HG03571 (cell line): ENCODE data around the gene C5orf58.

Experiments used
- ATAC-seq: cut with Tn5 transposase; IDR thresholded peaks from one replicate; pipeline ENCODE4 v1.9.1; 2021; ENCODE audit not compliant: unreplicated experiment

Gene C5orf58

DNA sequence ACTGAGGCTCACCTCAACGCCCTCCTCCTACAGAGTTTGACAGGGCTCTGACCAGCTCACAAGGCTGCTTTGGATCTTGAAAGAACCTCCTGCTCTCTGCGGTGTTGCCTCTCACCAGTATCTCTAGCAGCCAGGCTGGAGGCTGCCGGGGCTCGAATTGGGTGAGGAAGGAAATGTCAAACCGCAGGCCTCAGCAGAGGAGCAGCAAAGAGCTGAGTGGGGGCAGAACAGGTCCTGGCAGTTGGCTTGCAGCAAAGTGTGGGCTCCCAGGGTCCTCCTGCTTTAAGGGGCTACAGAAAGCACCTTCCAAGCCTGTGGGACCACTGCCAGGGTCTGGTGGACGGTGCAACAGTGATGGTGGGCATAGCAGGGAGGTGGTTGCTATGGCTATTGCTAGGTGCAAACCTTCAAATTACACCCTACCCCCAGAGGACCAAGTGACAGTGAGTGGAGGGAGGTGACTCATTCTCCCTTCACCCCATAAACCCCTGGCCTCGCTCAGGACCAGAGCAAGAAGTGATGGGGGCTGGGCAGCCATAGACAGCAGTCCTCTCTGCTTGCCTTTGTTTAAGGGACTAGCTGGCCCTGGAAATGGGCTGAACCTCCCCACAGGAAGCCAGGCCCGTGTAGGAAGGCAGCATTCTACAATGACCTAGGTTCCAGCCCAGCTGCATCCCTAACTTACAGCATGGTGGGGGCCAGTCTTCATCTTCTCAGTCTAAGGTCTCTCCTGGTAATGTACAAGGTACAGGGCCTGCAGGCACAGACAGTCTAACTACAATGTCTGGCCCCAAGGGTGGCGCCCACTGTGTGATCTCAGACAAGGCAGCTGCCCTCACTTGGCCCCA, 46.0 kb downstream of the C5orf58 start:
- peak; percentile 83 for ATAC-seq

DNA sequence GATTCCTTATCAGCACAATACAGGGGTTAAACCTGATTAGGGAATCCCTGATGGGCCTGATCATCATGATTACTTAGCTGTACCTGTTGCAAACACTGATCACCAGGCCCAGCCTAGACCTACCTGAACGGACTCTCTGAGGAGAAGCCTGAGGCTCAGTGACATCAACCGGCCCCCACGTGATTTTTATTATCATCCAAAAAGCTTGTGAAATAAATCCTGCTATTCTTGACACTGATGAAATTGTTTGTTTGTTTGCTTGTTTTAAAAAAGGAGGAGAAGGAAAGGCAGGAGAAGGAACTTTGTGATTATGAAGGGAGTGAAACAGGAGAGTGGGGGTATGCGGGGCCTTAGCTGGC, 46.7 kb downstream of the C5orf58 start:
- no peak for ATAC-seq

DNA sequence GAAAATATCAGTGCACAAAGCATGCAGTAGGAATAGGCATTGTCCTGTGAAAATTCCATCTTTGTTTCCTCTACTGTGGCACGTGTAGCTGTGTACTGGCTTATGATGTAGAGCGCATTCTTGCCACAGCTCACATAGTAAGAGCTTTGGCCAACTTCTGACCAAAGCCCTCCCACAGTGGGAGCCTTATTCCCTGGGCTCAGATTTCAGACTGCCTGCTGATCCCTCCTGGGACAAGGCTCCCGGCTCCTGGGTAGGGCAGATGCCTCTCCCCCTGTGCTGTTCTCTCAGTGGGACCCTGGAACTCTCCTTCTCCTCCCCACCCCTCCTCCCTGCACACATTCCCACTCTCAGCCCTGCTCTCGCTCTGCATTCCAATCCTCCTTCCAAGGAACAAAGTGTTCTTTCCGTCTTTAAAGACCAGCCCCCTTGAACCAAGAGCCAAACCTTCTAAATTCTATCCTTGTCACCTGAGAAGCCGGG, 47.3 kb downstream of the C5orf58 start:
- no peak for ATAC-seq

DNA sequence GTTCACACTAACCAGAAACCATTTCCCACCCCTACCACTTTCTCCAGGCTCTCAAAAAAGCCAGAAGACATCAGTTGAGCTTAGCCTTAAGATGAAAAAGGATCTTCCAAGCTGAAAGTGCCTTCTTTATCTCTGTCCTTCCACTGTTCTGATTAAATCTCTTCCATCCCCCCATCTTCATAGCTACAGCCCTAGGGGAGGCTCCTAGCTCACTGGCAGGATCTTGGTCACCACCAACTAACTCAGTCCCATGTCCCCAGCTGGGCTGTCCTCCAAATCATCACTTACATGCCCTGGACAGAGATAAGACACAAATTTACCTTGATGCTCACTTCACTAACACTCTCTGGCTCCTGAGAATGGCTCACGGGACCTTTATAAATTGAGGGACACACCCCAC, 50.5 kb downstream of the C5orf58 start:
- no peak for ATAC-seq

DNA sequence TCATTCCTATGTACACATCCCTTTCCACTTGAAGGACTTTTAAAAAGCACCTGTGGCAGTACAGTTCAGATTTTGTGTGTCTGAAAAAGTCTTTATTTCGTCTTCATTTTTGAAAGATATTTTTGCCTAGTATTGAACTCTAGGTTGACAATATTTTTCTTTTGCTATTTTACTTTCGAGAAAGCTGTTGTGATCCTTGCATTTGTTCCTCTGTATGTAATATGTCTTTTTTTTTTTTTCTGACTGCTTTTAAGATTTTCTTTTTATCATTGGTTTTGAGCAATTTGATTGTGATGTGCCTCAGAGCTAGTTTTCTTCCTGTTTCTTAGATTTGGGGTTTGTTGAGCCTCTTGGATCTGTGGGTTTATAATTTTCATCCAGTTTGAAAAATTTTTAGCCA, 51.4 kb downstream of the C5orf58 start:
- ATAC-seq: no peak

DNA sequence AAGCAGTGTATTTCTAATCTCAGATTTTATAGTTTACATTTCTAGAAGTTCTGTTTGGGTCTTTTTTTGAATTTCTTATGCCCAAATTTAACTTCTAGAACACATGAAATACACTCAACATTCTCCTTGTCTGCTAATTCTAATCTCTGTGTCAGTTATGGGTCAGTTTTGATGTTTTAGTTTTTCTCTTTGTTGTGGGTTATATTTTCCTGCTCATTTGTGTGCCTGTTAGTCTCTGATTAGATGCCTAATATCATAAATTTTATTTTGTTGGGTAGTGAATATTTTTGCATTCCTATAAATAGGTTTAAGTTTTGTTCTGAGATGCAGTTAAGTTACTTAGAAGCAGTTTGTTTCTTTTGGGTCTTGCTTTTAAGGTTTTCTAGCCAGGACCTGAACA, 52.4 kb downstream of the C5orf58 start:
- ATAC-seq: no peak

GRCh38 chr5:170286386-170286925, 53.7 kb downstream of the C5orf58 start:
- no peak for ATAC-seq

DNA sequence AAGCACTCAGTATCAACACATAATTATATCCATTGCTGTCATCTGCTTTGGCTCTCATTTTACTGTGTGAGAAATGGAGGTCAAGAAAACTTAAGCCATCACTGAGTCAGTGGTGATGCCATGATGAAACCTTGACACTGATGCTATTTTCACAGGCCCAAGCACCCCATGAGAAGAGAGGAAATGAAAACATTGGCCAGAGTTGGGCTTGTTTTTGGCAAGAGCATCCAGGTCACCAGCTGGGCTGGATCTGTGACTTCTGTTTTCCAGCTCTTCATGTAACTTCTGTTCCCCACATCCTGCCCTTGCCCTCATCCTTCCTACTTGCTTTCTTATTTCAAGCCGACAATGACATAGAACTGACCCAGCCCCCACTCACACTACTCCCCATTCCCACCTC, 54.7 kb downstream of the C5orf58 start:
- no peak for ATAC-seq

DNA sequence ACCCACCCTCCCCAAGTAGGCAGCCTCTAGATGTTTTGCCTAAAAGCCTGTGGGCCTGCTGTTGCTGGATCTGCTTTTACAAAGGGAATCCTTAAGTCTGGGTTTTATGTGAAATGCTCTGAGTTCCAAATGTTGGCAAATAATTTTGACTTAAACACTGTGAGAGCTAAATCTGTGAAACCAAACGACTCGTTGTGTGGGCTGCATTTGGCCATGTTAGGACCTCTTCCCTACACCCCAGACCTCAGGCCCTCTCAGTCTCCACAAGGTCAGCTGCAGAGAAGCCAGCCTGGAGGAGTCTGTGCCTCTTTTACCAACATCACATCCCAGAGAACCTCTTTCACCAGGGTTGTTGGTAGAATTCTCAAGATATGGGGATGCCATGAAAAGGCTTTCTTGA, 55.4 kb downstream of the C5orf58 start:
- ATAC-seq: no peak

DNA sequence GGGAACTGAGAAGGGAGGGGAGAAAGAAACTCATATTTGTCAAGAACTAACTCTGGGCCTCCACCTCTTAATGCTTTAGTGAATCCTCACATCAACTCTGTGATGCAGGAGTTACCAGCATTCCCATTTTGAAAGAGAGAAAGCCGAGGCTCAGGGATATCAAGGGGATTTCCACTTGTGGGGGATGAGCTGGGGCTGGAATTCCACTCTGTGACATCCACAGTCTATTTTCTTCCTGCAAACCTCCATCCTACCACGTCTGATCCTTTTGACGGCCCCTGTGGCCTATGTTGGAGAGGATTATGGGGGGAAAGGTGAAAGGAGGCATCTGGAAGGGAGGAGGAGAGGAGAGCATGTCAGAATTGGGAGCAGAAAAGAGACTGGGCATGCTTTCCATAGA, 55.8 kb downstream of the C5orf58 start:
- no peak for ATAC-seq

DNA sequence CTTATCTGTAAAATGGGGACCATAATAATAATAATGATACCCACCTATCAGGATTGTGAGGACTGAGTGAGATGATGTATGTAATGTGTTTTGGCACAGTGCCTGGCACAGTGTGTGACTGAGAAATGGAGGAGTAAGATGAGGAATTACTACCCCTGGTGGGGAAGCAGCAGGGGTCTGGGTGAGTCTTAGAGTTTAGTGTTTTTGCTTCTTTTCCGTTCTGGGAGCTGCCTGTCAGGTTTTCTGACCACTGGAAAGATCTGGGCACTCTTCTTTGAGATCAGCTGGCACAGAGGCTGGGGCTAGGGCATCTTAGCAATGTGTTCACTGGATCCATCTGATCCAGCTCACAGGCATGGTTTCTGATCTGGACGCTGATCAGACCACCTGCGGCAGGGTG, 56.3 kb downstream of the C5orf58 start:
- ATAC-seq: no peak

- no peak for ATAC-seq
These were observed 57.0 kb downstream of the C5orf58 start for GRCh38 chr5:170289764-170290163.

DNA sequence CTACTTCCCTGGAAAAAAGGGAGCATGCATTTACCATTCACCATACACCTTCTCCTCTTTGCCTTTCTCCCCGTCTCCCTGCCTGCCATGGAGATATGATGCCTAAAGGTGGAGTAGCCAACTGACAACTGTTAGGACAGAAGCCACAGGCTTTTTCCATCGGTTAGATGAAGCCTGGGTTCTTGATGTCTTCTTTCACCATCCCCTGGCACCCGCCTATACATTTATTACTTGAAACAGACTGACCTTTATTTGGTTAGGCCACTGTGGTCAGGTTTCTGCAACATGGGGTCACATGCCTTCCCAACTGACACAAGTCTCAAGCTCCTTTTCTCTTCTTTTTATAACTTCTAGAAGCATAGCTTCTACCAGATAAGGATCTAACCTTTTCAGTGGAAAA, 57.7 kb downstream of the C5orf58 start:
- ATAC-seq: no peak

DNA sequence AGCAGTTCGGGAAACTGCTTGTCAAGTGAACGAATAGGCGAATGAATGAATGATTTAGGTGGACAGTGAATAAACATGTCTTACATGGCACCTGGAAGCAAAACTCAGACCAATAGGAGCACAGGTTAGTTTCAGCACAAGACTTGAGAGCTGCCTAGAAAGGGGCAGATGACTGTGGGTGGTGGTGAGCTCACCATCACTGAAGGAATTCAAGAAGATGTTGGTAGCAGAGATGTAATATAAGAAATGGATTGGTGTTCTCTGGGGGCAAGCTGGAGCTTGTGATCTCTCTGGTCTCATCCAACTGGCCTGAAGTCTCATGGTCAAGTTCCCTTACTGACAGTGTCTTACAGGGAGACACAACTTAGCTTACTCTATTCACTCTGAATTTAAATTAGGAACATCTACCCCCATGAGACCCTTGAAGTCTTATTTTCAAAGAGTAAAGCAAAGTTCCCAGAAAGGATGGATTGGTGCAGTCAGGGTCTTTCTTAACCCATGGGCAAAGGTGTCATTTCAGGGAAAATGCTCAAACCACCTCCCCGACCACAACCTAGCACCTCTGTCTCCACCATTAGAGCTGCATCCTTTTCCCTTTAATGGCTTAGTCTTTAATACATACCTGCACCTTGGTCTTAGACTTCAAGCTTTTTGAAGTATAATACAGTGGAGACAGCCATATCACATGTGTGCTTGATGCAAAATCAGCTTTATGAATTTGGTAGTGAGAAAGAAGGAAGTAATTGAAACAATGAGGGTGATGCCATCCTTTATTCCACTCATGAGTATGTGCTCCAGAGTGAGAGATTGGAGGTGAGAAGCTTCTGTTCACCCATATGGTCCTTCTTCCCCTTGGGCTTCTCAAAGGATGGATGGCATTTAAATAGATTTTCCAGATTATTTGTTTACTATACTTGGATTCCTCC, 59.7 kb downstream of the C5orf58 start:
- ATAC-seq: no peak

GRCh38 chr5:170293273-170293672, 60.5 kb downstream of the C5orf58 start:
- ATAC-seq: peak; percentile 78

- ATAC-seq: no peak
These were observed 61.3 kb downstream of the C5orf58 start for GRCh38 chr5:170294057-170294456.

DNA sequence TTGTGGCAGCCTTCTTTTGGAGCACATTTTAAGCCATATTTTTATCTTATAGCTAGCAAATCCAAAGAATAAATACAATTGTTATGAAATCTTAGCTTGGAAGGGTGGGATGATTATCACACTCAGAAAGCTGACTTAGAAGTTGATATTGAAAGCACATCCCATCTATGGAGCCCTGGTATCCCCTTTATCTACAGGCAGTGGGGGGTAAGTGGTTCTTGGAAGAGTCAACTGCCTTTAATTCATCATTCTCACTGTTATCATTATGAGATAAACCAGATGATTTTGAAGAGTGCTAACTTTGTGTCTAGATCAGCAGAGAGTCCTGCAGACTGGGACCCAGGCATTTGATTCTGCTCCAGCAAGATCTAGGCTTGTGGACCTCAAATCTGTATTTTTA, 61.8 kb downstream of the C5orf58 start:
- no peak for ATAC-seq
